WERI-Rb-1 (cell line): ENCODE results near the gene ARMC5.
A peak's percentile ranks its signal among the peaks of the same experiment; 100 is the strongest.
"Not testable (repeated sequence)": the region's sequence is repeated elsewhere in the genome, so short reads cannot be mapped to it uniquely, and the experiment has no call there.

Source experiments
- DNase-seq: peaks from one replicate; pipeline ENCODE4 v3.0.0-alpha.2; 2020
- H3K27ac ChIP-seq: fragments of 250-450 bp; sonication (Bioruptor Pico); 2 replicates; pipeline ENCODE4 v1.5.1; 2020; ENCODE audit warnings: mild to moderate bottlenecking, moderate library complexity
- H3K27me3 ChIP-seq: fragments of 250-450 bp; sonication (Bioruptor Pico); 2 replicates; pipeline ENCODE4 v1.5.1; 2021; ENCODE audit warnings: mild to moderate bottlenecking, low read depth, moderate library complexity; ENCODE audit not compliant: insufficient read depth, severe bottlenecking
- H3K36me3 ChIP-seq: fragments of 250-450 bp; sonication (Bioruptor Pico); 2 replicates; pipeline ENCODE4 v1.5.1; 2020; ENCODE audit warnings: mild to moderate bottlenecking, moderate library complexity
- H3K4me3 ChIP-seq: 2 replicates; pipeline ENCODE4 v1.5.1; 2011; ENCODE audit warnings: low read depth, mild to moderate bottlenecking, control low read depth, low read length
- H3K9me3 ChIP-seq: fragments of 250-450 bp; sonication (Bioruptor Pico); 2 replicates; pipeline ENCODE4 v1.5.1; 2021; ENCODE audit warnings: mild to moderate bottlenecking, moderate library complexity; ENCODE audit not compliant: severe bottlenecking
- TF ChIP-seq, protein P1 (sequence below): IDR thresholded peaks from 2 replicates; pipeline ENCODE4 v1.5.1; 2011; ENCODE audit warnings: low read depth, mild to moderate bottlenecking, control low read depth, inconsistent platforms, low read length

The ARMC5 gene

DNA sequence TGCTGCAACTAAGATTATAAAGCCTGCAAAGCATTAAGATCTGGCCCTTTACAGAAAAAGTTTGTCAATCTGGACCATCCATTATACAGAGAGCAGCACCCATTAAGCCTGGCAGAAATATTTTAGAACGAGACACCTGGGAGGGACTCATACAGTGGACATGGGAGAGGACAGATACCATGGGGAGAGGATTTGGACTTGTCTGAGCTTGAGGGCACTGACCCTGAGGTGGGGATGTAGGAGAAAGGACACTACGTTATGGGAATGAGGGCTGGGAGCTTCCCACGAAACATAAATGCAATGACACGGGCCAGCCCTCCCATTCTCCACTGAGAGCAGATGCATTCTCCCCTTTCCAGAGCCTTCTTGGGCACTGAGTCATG, 42.7 kb downstream of the ARMC5 start:
- TF ChIP-seq, protein P1, sequence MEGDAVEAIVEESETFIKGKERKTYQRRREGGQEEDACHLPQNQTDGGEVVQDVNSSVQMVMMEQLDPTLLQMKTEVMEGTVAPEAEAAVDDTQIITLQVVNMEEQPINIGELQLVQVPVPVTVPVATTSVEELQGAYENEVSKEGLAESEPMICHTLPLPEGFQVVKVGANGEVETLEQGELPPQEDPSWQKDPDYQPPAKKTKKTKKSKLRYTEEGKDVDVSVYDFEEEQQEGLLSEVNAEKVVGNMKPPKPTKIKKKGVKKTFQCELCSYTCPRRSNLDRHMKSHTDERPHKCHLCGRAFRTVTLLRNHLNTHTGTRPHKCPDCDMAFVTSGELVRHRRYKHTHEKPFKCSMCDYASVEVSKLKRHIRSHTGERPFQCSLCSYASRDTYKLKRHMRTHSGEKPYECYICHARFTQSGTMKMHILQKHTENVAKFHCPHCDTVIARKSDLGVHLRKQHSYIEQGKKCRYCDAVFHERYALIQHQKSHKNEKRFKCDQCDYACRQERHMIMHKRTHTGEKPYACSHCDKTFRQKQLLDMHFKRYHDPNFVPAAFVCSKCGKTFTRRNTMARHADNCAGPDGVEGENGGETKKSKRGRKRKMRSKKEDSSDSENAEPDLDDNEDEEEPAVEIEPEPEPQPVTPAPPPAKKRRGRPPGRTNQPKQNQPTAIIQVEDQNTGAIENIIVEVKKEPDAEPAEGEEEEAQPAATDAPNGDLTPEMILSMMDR, result no peak
- Histone ChIP-seq H3K36me3 (peaks cover 8% of the 10 kb centered on the region; the same call in 1 of the 2 replicates), H3K9me3 (no peaks in the 10 kb centered on the region), H3K27ac (no peak overlapping the region), H3K4me3 (no peak overlapping the region), H3K27me3 (no peaks in the 10 kb centered on the region)
- DNase-seq, result no peak

DNA sequence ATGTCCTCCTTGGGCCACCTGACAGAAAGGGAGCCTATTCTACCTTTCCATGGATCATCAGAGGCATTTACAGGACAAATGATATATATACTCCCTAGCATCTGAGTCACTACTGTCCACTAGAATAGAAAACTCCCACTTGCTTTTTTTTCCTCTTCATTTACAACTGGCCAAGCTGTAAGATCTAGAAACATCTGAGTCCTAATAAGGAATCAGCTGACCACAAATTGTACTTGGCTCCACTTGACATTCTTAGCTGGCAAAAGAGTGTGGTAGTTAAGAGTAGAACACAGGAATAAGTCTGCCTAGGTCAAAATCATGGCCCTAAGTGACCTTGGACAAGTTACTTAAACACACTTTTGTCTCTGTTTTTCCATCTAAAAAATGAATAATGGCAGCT, 43.7 kb downstream of the ARMC5 start:
- no peak overlapping the region for H3K27ac ChIP-seq
- H3K36me3 ChIP-seq, result peaks cover 8% of the 10 kb centered on the region; the same call in 1 of the 2 replicates
- no peak for DNase-seq
- TF ChIP-seq, protein P1, result no peak
- no peak overlapping the region for H3K4me3 ChIP-seq
- H3K27me3 ChIP-seq, result no peaks in the 10 kb centered on the region
- H3K9me3 ChIP-seq, result no peaks in the 10 kb centered on the region

- H3K4me3 ChIP-seq, H3K36me3 ChIP-seq: not testable (repeated sequence)
Measured at GRCh38 chr16:31503555-31503954, 44.3 kb downstream of the ARMC5 start.

DNA sequence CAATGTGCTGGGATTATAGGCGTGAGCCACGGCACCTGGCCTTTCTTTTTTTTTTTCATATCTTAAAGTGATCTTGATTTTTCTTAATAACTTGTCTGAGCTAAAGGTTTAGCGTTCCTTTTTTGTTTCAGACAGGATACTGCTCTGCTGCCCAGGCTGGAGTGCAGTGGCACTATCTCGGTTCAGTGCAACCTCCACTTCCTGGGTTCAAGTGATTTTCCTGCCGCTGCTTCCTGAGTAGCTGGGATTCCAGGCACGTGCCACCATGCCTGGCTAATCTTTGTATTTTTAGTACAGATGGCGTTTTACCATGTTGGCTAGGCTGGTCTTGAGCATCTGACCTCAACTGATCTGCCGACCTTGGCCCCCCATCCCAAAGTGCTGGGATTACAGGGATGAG, 44.9 kb downstream of the ARMC5 start:
- TF ChIP-seq, protein P1, result no peak
- Histone ChIP-seq H3K9me3 (no peaks in the 10 kb centered on the region), H3K27me3 (no peaks in the 10 kb centered on the region), H3K36me3 (no peaks in the 10 kb centered on the region), H3K4me3 (no peak overlapping the region), H3K27ac (no peak overlapping the region)
- no peak for DNase-seq

More at GRCh38 chr16:31503555-31503954, 44.3 kb downstream of the ARMC5 start:
- not testable (repeated sequence) for H3K27ac ChIP-seq, H3K27me3 ChIP-seq, DNase-seq, H3K9me3 ChIP-seq

DNA sequence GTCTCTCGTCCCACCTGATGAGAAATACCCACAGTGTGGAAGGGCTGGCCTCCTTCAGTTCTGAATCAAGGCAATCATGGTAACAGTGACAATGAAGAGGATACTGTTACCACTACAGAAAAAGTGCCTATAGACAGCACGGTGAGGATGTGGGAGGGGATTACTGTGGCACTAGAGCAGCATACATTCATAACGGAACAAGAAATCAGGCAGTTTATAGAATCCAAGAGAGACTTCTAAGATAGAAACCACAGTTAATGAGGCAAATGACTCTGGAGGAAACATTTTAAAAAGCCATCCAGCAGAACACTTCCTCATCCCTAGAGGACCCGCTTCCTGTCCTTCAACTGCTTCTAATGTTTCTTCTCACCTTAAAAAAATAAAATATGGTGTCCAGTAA, 46.2 kb downstream of the ARMC5 start:
- DNase-seq, result no peak
- Histone ChIP-seq H3K36me3 (no peaks in the 10 kb centered on the region), H3K27ac (no peak overlapping the region)

GRCh38 chr16:31507617-31507928, 48.3 kb downstream of the ARMC5 start:
- Histone ChIP-seq H3K9me3 (peaks cover 5% of the 10 kb centered on the region), H3K27me3 (peaks cover 12% of the 10 kb centered on the region), H3K27ac (peak overlapping the region; percentile 85), H3K36me3 (no peaks in the 10 kb centered on the region), H3K4me3 (peak overlapping the region; percentile 76)
- no peak for DNase-seq
- TF ChIP-seq, protein P1, result no peak

More for the DNA sequence above, 46.2 kb downstream of the ARMC5 start:
- Histone ChIP-seq H3K4me3 (no peak overlapping the region), H3K9me3 (no peaks in the 10 kb centered on the region), H3K27me3 (no peaks in the 10 kb centered on the region)
- TF ChIP-seq, protein P1, result no peak
